ENCODE data around the gene NR2F6. TPM values are rescaled to one million over a fixed set of nuclear protein-coding genes. Genes with fewer than 3 reads are reported as not detected.
A peak's percentile ranks its signal among the peaks of the same experiment; 100 is the strongest.

Gene NR2F6
- total and polyA plus RNA-seq, 2 of the 4 experiments (the other 2 are of a cell fraction): 8.4 to 20.5 TPM

DNA sequence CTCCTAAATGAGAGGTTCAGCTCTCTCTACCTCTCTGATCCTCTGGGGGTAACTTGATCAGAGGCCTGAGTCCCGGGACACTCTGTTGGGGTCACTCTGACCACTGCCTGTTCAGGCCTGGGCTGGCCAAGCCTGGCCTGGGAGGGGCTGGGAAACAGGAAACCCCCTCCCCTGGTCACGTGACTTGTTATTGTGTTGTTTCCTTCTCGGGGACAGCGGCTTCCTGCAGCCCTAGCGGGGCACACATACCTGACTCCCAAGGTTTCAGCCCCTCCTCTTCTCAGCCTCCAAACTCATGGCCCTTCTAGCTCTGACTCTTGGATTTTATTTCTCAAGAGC is 18.9 kb upstream of the NR2F6 start, which contains the start of gene USHBP1:
TSS of gene USHBP1 (minus strand) at position 105 of the 339 bp plus-strand sequence. CDS start 446 bp downstream, outside the sequence.
- Histone ChIP-seq H3K4me1 (ENCODE audit: control insufficient read depth, insufficient read depth, low read length) (no peaks in the 10 kb centered on the region; the same call in 1 of the 2 replicates), H2BK15ac (ENCODE audit: low read depth, low read length) (no peak within 1 kb of the TSS), H3K4ac (ENCODE audit: low read depth, low read length) (no peak within 1 kb of the TSS), H3K4me3 (ENCODE audit: insufficient read depth, low read depth, low read length) (no peak within 1 kb of the TSS), H2BK120ac (ENCODE audit: low read depth, low read length) (no peak within 1 kb of the TSS), H3K27me3 (ENCODE audit: control insufficient read depth, insufficient read depth, low read length) (no peaks in the 10 kb centered on the region), H3K9ac (ENCODE audit: low read depth, low read length) (no peak within 1 kb of the TSS), H3K56ac (ENCODE audit: extremely low read depth, insufficient read depth, low read length) (no peak within 1 kb of the TSS), H3K79me1 (ENCODE audit: low read depth in 1 of 2, low read length in 2 of 2) (peaks cover 0 to 18% of the 10 kb centered on the region in 2 experiments; a peak in 2 of 4 replicates), H4K5ac (ENCODE audit: low read depth, low read length) (no peak within 1 kb of the TSS), H2AK5ac (ENCODE audit: low read depth, low read length) (no peak within 1 kb of the TSS), H2AK9ac (replicated peaks; ENCODE audit: low read depth, low read length, poor library complexity) (peak within 1 kb of the TSS; percentile 1), H3K9me3 (ENCODE audit: control insufficient read depth, insufficient read depth, low read length) (peaks cover 3% of the 10 kb centered on the region), H3K18ac (ENCODE audit: low read depth, low read length) (no peak within 1 kb of the TSS), H3K9me1 (ENCODE audit: insufficient read depth, low read length) (peaks cover 4% of the 10 kb centered on the region), H3K27ac (ENCODE audit: insufficient read depth, low read length) (no peak within 1 kb of the TSS), H4K8ac (ENCODE audit: low read depth in 2 of 2, low read length in 2 of 2) (no peak within 1 kb of the TSS), H2AFZ (replicated peaks; ENCODE audit: low read length, poor library complexity) (no peak within 1 kb of the TSS), H3K4me2 (ENCODE audit: low read depth, low read length) (no peak within 1 kb of the TSS), H3K36me3 (ENCODE audit: control insufficient read depth, insufficient read depth, low read length) (peaks cover 3% of the 10 kb centered on the region; the same call in 1 of the 2 replicates), H3K14ac (replicated peaks; ENCODE audit: low read depth, low read length) (no peak within 1 kb of the TSS), H4K91ac (ENCODE audit: insufficient read depth, low read depth, low read length) (no peak within 1 kb of the TSS), H2BK5ac (ENCODE audit: low read depth, low read length, poor library complexity, severe bottlenecking) (no peak within 1 kb of the TSS), H2BK20ac (ENCODE audit: low read depth, low read length) (no peak within 1 kb of the TSS), H3K23ac (ENCODE audit: low read depth, low read length) (no peak within 1 kb of the TSS), H4K20me1 (ENCODE audit: insufficient read depth, low read length) (0 out of 2 replicates have a peak, but pooled peaks cover 4% of the 10 kb centered on the region)
- in situ Hi-C loops (cut with MboI; ENCODE audit: low sequenced_read_pairs) (no loop called here), intact Hi-C loops (cut with micrococcal nuclease) (no loop called here), dilution Hi-C loops (cut with HindIII; ENCODE audit: low sequenced_read_pairs, unreplicated experiment) (no loop called here)
- POLR2A ChIA-PET (ENCODE audit: unreplicated experiment): no interaction called here
- WGBS, 2 experiments (ENCODE audit: extremely low coverage in 2 of 2, insufficient read length in 1 of 2): 50% methylated on average over 2 of the region's 5 CpGs; no CpG with 5 or more reads in 1 of the 2 experiments
- DNase-seq: no peak
- CTCF ChIA-PET: no interaction called here
- no TSS peak for BruUV-seq (replicated peaks)
- TF ChIP-seq, protein P1, sequence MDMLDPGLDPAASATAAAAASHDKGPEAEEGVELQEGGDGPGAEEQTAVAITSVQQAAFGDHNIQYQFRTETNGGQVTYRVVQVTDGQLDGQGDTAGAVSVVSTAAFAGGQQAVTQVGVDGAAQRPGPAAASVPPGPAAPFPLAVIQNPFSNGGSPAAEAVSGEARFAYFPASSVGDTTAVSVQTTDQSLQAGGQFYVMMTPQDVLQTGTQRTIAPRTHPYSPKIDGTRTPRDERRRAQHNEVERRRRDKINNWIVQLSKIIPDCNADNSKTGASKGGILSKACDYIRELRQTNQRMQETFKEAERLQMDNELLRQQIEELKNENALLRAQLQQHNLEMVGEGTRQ (IDR thresholded peaks at IDR 0.05; ENCODE audit: low read depth, low read length): no peak
- ATAC-seq (ENCODE audit: low read depth): no peak

Data from IMR-90 (cell line).